HG03520 (cell line): ENCODE measurements around the gene NDST1.

ENCODE experiments used
- ATAC-seq: cut with Tn5 transposase; IDR thresholded peaks from one replicate; pipeline ENCODE4 v1.9.1; 2021; ENCODE audit warnings: mild to moderate bottlenecking, moderate library complexity; ENCODE audit not compliant: unreplicated experiment

NDST1 gene

DNA sequence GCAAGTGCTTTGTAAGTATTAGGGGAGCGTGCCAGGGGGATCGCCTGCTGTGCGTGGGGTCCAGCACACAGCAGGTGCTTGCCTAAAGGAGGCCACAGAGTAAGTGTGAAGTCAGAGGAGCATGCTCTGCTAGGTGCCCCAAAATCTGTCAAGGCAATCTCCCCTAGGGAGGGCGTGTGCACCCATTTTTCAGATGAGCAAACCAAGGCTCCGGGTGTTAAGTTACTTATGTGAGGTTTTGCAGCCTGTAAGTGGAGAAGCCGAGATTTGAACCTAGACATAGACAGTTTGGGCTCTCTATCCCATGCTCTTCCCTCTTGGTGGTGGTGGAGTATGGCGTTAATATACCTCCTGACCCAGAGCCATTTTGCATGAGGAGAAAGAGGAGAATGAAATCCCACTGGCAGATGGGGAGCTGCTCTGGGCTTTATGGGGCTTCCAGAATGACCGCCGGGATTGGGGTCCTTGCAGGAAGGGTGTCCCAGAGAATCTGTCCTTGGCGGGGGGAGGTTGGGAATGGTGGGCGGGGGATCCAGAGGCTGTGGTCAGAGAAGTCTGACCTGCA, 14.1 kb downstream of the NDST1 start:
- no peak for ATAC-seq

DNA sequence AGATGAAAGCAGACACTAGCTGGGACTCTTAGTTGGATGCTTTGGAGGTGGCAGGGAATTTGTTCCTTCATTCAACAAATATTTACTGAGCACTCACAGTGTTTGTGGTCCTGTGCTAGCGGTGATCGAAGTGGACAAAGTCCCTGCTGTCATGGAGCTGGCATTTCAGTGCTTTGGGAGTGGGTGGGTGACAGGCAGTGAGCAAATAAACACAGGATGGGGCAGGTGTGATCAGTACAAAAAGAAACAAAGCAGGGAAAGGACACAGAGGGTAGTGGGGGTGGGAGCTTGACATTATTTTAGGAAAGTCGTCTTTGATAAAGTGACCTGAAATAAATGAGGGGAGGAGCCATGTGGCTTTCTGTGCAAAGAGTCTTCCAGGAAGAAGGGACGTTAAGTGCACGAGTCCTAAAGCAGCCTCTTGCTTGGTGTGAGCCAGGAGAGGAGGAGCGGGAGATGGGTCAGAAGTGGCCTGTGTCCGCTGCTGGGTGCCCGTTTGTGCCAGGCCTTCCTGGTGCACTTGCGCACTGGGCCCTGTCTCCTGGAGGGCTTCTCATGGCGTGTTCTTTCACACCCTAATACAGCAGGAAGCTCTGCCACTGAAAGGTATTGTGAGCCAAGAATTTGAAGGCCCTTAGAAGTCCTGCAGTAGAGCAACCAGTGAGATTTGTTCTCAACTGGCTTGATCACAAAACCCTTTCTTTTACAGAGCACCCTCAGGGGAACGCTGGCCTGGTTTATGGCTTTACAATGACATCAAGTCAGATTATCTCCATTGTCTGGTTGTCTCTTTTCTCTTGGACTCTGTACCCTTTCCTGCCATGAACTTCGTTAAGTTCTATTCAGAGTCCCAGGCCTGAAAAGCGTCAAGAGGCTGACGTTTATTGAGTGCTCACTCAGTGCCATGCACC, 14.8 kb downstream of the NDST1 start:
- ATAC-seq = no peak

DNA sequence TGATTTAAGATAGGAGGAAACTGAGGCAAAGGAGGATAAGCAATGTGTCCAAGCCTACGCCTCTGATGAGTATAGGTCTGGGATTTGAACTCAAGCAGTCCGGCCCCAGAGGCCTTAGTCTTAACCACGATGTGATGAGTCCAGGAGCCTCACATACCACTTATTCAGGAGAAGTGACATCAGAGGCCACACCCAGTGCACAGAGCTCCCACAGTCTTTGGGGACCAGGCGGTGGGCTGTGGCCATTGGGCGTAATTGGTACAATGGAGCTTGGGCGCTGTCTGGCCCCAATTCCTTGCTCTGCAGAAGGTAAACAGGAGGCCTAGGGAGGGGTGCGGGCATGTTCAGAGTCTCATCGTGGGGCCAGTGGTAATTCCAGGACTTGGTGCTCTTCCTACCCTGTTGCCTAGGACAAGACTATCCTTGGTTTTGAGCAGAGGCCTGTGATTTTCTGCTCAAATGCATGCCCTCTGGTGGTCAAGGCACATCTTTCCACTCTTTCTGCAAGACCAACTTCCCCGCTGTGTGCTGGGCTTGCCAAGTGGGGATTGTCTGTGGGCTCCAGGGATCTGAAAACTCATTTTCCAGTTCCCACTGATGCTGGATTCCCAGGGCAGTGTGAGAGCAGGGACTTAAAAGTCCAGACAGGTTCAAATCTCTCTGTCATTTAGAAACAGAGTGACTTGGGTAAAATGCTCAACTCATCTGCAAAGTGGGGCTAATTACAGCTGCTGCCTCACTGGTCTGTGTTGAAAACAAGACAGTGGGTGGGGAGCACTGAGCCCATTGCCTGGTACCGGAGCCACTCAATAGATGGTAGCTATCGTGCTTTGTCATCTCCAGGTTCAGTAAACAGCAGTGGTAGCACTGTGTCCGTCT, 15.8 kb downstream of the NDST1 start:
- ATAC-seq = no peak

DNA sequence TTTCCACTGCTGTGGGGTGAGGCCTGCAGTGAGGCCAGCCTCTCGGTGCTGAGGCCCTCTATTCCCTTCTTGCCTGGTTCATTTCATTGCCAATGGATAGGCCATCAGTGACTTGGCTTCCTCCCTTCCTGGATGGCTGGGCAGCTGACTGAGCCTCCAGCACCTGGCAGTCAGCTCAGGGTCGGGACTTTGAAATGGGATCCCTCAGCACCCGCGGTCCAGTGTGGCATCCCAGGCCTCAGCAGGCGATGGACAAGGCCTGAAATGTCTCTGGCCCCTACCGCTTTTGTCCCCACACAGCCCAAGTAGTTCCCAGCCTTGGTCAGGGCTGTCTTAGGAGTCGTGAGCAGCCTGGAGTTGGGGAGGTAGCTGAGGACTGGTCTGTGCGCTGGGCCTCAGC, 17.2 kb downstream of the NDST1 start:
- no peak for ATAC-seq

DNA sequence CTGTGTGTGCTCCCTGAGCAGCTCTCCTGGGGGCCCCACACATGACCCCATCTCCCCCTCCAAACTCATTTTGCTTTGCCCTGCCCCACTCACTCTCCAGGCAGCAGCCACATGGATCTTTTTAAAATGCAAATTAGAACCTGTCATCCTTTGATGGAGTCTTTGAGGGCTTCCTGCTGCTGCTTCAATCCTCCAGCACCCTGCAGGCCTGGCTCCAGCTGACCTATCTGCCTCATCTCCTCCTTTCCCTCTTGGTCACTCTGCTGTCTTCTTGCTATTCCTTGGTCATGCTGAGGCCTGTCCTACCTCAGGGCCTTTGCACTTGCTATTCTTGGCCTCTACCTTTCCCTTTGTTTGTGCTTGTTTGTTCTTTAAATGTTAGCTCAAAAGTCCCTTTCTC, 17.9 kb downstream of the NDST1 start:
- no peak for ATAC-seq

DNA sequence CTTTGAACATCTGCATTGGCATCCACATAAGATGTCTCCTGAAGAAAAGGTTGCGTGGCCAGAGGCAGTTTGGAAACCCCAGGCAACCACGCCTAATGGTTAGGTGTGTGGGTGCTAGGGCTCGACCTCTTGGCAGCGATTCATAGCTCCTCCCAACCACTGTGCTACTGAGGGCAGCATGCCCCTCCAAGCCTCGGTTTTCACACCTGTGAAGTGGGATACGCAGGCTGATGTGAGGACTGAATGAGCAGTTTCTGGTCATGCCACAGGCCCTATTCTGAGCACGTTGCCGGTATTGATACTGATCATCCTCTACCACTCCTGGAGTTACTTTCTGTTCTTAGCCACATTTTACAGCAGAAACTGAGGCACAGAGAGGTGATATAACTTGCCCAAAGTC, 19.1 kb downstream of the NDST1 start:
- no peak for ATAC-seq

DNA sequence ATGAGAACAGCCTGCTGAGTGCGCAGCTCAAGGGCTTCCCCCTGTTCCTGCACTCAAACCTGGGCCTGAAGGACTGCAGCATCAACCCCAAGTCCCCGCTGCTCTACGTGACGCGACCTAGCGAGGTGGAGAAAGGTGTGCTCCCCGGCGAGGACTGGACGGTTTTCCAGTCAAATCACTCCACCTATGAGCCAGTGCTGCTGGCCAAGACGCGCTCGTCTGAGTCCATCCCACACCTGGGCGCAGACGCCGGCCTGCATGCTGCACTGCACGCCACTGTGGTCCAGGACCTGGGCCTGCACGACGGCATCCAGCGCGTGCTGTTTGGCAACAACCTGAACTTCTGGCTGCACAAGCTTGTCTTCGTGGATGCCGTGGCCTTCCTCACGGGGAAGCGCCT, 19.9 kb downstream of the NDST1 start:
- ATAC-seq = no peak

- no peak for ATAC-seq
These were observed 21.1 kb downstream of the NDST1 start for GRCh38 chr5:150528924-150529546.

DNA sequence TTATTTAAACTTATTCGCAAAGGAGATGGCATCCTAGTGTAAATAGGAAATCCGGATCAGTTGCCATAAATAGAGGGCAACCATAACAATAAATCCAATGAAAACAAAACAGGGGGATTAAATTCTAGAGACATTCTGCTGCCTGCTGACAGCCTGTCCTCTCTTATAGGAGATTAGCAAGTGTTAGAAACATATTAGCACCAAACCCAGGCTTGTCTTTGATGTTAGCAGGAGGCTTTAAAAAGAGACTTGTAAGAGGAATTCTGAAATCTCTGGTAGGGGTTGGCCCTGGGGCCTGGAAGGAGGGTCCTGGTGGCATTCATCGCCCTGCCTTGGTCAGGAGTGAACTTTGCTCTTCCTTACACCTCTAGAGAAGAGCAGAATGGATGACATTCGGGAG, 21.6 kb downstream of the NDST1 start:
- no peak for ATAC-seq

- ATAC-seq = no peak
These were observed 22.5 kb downstream of the NDST1 start for GRCh38 chr5:150530423-150530822.

GRCh38 chr5:150530951-150531588, 23.1 kb downstream of the NDST1 start:
- ATAC-seq = no peak

DNA sequence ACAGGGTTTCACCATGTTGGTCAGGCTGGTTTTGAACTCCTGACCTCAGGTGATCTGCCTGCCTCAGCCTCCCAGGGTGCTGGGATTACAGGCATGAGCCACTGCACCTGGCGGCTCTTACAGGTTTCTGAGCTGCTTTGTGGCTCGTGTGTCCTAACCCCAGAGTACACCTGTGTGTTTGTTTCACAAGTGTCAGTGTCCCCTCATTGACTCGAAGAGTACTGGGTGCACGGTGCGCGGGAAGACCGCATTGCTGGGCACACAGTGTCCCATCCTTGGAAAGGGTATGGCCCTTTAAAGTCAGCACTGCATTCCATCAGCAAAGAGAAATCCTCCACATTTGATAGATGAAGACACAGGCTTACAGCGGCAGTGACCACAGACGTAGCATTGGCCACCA, 23.8 kb downstream of the NDST1 start:
- ATAC-seq = no peak

- no peak for ATAC-seq
These were observed 24.2 kb downstream of the NDST1 start for GRCh38 chr5:150532151-150532550.

DNA sequence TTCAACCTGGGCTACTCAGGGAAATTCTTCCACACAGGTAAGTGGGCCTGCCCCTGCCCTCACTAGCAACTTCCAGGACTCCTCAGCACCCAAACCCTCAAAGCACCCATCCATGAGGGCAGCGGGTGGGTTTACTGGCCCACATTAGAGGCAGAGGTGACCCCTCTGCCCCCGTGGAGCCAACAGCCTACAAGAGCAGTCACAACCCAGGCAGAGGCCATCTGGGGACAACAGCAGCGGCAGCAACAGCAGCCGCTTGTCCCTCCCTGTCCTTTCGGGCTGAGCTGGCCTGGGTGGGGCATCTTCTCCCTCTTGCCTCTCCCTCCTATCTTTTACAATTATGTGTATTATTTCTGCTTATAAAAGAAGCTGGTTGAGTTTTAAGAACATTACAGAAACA, 25.1 kb downstream of the NDST1 start:
- no peak for ATAC-seq

GRCh38 chr5:150534811-150535210, 26.9 kb downstream of the NDST1 start:
- ATAC-seq = no peak

GRCh38 chr5:150535611-150536010, 27.7 kb downstream of the NDST1 start:
- no peak for ATAC-seq

DNA sequence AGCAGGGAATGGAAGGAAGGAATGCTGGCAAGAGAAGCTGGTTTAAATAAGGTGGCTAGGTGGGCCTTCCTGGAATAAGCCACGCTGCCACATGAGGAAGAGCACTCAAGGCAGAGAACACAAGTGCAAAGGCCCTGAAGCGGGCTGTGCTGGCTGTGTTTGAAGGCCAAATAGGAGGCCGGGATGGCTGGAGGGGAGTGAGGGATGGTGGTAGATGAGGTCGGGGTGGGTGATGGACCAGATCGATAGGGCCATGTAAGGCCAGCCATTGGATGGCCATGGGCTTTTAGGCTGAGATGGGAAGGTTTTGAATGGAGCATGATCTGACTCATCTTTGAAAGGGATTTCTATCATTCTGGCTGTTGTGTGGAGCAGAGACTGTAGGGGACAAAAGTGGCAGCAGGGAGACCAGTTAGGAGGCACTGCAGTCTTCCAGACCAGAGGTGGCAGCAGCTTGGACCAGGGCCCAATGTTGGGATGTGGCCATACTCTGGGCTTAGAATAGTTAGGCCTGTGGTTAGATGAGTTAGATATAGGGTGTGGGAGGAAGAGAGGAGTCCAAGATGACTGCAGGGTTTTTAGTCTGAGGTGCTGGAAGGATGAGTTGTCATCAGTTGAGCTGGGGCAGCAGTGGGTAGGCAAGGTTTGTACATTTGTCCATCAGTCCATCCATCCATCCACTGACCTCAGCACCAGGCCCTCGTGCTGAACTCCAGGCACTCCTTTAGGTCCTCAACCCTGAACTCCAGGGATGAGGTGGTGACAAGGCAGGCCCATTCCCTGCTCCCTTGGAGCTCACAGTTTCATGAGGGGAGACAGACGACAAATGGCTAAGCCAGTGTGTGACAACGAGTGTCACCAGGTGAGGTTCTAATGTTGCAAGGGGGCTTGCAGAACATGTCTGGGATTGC, 30.3 kb downstream of the NDST1 start:
- no peak for ATAC-seq

DNA sequence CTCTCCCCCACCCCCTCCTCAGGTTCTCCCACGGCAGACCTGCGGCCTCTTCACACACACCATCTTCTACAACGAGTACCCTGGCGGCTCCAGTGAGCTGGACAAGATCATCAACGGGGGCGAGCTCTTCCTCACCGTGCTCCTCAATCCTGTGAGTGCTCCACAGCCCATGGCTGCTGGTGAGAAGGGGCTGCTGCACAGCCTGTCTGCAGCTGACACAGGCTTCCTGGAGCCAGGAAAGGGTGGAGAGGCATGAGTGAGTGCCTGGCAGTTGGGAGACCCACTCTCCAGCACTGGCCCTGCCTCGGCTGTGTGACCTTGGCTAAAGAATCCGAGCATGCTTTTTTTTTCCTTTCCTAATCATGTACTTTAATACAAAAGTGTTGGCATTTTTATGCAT, 31.3 kb downstream of the NDST1 start:
- ATAC-seq = no peak

DNA sequence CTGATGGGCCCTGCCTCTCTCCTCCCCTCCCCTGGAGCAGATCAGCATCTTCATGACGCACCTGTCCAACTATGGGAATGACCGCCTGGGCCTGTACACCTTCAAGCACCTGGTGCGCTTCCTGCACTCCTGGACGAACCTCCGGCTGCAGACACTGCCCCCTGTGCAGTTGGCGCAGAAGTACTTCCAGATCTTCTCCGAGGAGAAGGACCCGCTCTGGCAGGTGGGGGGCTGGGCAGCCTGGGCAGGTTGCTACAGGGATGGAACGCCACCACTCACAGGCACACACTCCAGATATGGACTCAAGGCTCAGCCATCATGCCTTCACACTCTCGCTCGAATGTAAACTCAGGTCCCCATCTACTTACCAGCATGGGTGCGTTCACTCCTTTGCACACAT, 32.1 kb downstream of the NDST1 start:
- ATAC-seq = no peak
